CD4-positive, alpha-beta T cell treated with Interleukin-15 for 4 hours (primary cell): Measurements from ENCODE around the gene DCAF8.
A peak's percentile ranks its signal among the peaks of the same experiment; 100 is the strongest.

Experiments
- DNase-seq: peaks from one replicate; pipeline ENCODE4 v3.0.0-alpha.2; 2020; ENCODE audit warnings: low spot score

DCAF8 gene

DNA sequence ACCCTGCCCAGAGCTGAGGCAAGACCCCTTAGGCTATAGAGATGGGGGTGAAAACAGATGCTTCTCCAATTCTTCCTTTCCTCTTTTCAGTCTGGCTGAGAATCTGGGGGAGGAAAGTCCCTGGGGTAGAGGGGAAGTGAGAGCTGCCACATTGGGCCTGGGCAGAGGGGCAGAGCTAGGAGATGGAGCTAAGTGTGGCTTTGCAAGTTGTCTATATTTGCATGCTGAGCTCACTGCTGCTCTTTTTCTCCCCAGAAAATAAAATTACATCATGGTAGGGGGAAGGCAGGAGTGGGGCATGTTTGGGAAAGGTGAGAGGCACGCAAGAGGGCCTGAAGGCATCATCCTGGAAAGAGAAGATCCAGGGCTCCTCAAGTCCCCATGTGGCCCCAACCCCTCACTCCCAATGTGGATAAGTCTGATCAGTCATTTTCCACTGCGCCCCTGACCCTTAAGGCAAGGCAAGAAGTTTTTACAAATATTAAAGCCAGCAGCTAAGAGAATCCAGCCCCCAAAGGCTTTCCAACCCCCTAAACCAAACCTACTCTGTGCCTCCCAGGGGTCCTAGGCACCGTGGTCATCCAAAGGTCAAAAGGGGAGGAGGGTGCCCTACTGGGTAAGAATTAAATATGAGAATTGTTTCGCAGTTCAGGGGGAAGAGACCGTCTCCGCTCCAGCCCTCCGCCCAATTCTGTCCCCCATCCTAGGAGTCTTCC is 57.7 kb downstream of the DCAF8 start:
- peak; percentile 14 for DNase-seq

DNA sequence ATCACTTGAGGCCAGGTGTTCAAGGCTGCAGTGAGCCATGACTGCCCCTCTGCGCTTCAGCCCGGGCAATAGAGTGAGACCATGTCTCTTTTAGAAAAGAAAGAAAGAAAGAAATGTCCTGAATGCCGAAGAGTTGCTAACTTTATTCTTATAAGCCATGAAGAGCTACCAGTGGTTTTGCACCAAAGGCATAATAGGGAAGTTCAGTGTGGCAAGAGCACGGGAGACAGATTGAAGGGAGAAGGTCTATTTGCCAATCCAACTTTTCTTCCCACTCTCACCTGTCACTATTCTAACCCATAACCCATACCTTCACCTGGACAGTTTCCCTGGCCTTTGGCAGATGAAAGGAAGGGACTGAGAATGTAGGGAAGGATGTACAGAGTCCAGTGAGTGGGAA is 61.6 kb downstream of the DCAF8 start:
- DNase-seq, result no peak

DNA sequence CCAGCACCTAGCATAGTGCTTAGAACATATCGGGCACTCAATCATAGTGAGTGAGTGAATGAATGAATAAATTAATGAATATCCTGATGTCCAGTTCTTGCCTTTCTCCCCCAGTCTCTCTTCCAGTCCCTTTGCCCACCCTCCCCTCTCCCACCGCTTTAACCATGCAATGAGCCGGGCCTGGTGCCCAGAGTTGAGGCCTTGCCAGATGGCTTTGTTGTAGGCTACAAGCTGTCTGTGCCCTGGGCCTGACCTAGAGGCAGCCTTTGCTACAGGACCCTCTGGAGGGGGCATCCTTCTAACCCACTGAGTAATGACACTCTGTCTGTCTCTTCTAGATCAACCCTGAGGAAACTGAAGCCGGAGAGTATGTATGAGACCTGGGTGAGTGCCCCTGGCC is 65.1 kb downstream of the DCAF8 start:
- no peak for DNase-seq

DNA sequence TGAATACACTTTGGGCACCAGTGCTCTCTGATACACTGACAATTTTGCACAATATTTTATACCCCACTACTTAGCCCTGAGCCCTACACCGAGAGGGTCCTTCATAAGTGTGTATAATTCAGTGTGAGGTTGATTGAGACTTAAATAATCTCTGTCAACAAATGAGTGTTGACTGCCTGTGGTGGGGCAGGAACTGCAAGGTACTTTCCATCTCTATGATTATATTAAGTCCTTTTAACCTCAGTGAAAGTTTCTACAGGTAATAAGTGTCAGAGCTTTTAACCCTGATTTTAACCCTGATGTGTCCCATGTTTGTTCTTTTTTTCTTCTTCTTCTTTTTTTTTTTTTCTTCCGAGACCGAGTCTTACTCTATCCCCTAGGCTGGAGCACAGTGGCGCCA is 66.2 kb downstream of the DCAF8 start:
- DNase-seq, result no peak

DNA sequence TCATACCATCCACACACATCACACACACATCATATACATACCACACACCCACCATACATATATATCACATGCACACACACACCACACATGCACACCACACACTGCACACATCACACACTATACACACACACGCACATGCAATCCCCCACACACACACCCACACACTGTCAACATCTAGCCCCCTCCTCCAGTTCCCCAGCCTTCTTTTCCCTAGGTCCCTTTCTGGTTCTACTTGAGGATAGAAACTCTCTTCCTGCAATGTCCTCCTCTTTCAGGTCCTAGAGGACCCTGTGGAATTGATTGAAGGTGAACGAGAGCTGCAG is 67.7 kb downstream of the DCAF8 start:
- DNase-seq, result no peak

DNA sequence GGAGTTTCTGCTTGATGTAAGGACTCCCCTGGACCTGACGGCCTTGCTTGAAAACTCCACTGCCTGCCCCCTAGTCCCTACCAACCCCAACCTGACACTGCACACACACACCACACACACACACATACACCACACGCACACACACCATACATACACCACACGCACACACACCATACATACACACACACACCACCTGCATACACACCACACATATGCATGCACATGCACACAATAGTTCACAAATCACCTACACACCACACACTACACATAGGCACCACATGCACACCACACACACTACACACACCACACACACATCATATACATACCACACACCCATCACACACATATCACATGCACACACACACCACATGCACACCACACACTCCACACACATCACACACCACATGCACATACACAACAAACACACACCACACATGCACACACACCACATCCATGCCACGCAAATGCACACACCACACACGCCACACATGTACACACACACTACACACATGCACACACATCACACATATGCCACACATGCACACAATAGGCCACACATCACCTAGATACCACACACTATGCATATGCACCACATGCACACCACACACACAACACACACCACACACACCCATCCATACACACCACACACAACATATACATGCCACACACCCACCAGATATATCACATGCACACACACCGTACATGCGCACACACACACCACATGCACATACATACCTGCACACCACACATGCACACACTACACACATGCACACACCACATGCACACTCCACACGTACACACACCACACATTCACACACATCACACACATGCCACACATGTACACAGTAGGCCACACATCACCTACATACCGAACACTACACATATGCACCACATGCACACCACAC is 68.3 kb downstream of the DCAF8 start:
- no peak for DNase-seq

DNA sequence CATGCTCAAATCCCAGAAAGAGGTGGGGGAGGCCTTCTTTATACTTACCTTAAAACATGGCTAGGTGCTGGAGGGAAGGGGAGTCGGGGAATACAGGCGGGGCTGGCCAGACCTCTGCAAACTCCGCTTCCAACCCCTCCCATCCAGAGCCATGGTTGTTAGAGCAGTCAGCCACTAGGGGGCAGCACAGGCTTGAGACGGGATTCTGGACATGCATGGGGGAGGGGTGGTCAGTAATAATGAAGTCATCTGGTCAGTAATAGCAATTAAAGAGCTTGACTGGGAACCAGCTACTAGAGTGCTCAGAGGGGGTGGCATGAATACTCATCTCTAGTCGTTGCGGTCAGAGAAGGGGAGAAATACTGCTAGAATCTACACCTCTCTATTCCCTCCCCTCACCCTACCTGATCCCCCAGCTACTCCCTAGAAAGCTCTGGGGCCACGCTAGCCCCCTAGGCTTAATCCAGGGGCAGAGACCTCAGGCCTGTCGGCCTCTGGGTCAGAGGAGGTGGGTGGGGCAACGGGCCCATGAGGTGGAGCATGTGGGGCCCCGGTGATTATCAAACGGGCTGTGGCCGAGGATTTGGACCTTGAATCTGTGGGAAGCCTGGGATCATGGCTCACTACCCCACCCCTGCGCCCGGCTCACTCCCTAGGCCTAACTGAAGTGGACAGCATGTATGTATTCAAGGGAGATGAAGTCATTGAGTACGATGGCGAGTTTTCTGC is 69.1 kb downstream of the DCAF8 start:
- peak; percentile 79 for DNase-seq

DNA sequence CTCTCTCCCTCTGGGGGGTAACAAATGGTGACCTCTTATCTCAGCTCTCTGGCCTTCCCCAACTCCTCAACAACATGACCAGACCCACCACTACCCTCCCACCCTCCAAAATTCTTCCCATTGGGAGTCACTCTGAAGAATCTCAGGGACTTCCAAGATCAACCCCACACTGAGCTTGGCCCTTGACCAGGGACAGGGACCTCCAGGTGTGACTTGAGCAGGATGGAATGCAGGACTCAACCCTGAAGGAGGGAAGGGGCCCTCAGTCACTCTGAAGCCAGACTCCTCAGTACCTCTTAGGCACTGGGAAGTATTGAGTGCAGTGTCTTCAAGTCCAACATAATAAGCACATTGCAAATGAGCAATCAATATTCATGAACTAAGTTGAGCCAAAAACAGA is 70.1 kb downstream of the DCAF8 start:
- DNase-seq, result no peak

DNA sequence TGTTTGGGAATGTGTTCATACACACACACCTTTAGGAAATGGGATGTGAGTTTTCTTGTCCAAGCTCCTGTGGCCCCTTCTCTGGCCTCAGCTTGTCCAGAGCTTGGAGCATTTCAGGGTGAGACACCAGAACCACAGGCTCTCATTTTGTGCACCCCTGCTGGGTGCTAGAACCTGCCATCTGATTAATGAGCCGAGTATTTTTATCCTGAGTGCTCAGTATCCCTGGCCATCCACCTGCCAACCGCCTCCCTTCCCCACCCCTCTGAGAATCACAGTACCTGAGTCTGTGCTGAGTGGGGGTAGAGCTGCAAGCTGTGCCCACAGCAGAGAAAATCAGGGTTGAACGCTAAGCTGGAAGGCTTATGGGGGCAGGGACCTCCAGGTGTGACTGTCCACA is 70.6 kb downstream of the DCAF8 start:
- no peak for DNase-seq

DNA sequence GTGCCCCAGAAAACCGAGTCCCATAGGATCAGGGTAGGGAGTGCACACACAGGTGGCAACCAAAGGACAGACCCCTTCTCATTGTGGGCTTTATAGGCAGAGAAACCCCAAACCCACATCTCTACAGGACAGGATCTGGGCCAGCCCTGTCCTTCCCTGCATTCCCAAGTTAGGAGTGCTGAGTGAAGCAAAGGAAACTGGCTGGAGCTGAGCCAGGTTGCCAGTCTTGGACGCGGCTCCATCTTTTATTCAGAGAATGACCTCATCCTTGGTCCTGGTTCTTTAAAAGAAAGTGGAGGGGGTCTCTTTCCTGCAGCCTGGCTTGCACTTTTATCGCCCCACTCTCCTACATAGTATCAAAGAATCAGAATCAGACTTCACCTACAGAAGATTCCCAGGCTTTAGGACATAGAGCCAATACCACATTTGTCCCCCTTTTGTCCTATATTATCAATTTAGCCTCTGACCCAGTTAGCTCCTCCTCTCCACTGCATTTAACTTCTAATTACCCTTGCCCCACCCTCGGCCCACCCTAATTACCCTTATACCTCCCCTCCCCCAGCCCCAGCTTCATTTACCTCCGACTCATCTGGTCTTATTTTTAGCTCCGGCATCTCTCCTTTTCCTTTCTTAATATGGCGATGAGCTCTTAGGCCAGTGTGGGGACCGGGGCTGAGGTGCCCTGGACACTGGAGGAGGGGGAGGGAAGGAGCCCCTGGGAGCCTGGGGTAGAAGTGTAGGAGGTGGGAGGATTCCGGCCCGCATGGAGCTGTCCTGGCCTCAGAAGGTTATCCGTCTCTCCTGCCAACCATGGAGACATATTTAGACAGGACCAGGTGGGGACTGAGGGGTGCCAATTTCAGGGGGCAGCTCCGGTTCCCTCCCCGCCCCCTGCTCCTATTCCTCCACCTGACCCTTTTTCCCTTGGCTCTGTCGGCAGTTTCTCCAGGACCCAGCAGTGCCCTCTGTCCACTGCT is 72.4 kb downstream of the DCAF8 start, which contains the start of gene CASQ1:
CASQ1 (plus strand) TSS at position 927 of the 977 bp plus-strand sequence. CDS start 177 bp downstream, outside the sequence.
- DNase-seq, result no peak

DNA sequence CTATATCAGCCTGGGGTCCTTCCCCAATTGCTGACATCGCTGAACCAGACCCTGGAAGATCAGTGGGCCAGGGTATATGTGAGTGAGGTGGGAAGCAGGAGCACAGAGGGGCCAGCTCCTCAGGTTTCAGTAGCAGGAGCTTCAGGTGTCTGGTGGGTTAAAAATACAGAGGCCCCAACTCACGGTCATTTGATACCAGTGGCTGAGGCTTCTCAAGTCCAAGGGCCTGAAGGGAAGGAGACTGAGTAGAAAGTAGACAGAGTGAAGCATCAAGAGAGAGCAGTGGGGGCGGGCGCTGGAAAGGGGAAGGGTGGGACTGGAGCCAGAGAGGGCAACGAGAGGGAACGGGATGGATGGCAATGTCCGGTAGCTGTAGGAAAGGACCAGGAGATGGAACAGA is 74.0 kb downstream of the DCAF8 start:
- DNase-seq, result no peak

DNA sequence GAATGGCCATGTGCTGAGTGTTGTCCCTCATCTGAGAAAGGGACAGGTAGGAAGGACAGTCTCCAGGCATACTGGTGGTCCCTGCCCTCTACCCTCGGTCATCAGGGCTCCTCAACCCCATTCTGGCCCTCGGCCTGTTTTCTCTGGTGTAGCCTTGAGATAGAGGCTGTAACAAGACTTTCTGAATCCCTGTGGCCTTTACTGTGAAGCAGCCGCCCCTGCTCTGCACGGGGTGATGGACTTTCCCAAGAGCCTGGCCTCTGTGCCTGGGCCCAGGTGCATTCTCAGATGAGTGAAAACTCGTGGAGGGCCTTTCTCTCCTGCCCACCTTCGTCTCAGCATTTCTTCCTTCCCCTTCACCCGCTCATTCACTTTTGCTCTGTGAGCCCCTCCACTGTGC is 74.9 kb downstream of the DCAF8 start:
- DNase-seq, result no peak

DNA sequence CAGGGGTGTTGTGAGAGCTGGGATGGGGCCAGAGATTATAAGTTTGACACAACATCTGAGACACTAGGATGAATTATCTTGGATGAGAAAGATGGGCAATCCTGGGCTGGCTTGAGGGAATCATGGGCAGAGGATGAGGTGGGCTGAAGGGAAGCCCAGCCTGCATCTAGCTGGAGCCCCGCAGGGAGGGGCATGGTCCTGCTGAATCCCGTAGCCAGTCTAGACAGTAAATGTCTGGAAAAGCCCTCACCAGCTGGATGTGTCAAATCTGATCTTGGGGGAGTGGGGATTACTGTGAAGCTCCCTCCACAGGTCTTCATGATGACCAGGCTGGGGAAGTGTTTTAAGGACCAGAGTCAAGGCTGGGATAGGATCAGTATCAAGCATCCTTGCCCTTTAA is 75.6 kb downstream of the DCAF8 start:
- DNase-seq, result no peak

DNA sequence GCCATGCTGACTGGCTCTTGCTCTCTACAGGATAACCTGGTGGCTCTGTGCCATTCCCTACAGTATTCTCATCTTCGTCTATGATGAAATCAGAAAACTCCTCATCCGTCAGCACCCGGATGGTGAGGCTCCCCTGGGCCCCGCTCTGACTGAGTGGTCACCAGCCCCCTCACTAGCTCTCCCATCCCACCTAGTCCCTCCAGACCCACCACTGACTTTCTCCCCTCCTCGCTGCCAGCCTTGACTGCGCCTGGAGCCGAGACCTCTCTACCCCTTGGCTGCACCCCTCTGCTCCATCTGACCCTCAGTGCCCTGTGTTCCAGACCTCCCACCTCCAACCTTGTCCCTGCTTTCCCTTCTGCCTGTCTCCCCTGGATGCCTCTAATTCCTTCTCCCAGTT is 76.1 kb downstream of the DCAF8 start:
- no peak for DNase-seq

DNA sequence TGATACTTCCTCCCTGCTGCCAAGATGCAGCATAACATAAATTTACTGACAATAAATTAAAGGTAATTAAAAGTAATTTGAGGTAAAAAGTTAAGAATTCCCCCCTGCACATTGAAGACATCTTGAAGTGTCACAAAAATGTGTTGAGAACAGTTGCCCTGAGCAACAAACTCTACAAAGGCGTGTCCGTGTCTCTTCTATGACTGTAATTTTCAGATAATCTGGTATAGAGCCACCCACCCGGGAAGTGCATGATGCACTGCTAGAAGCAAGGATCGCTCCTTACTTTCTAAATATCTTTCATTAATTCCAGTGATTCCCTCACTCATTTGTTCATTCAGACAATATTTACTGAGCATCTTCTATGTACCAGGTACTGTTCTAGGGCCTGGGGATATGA is 83.0 kb downstream of the DCAF8 start:
- DNase-seq, result no peak

DNA sequence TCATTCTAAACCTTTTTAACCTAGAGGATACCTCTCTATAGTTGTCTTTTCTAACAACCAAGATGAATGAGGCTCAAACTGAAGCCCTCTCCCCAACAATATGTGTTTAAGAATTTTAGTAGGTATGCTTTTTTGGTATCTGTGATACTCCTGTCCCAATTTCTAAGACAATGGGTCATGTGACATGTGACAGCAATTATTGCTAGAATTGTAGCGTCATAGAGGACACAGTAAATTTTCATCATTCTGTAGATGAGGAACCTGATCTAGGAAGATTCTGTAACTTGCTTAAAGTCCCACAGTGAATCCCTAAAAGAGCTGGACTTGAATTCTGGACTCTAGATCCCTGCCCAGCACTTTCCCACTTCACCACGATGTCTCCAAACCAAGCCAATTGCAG is 83.6 kb downstream of the DCAF8 start:
- no peak for DNase-seq

DNA sequence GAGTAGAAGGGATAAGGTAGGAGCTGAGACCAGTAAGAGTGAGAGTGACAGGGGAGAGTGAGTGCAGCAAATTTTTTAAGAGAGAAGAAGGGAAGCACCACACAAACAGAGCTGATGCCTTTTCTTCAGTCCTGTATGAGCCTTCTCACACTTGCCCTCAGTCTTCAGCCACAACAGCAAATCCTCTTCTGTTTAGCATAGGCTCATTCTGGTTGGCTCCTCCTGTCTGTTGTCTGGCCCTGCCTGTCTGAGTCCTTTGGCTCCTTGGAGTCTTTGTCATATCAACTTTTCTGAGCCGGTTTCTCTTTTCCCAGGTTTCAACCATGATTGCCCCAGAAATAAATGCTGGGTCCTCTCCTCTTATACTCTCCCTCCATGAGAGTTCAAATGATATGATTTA is 84.7 kb downstream of the DCAF8 start:
- DNase-seq, result no peak

DNA sequence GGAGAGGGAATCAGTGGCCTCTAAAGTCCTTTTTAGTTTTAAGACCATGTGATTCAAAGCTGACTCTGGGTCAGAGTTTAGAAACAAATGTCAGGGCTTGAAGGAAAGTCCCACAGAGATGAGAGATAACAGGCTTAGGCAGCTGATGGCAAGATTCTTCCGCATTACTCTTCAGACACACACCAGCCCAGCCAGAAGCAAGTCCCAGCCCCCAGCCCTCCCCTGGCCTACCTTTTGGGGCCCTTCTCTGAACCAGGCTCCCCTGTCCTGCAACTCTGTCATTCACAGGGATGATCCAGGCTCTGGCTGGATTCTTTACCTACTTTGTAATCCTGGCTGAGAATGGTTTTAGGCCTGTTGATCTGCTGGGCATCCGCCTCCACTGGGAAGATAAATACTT is 85.1 kb downstream of the DCAF8 start:
- no peak for DNase-seq

DNA sequence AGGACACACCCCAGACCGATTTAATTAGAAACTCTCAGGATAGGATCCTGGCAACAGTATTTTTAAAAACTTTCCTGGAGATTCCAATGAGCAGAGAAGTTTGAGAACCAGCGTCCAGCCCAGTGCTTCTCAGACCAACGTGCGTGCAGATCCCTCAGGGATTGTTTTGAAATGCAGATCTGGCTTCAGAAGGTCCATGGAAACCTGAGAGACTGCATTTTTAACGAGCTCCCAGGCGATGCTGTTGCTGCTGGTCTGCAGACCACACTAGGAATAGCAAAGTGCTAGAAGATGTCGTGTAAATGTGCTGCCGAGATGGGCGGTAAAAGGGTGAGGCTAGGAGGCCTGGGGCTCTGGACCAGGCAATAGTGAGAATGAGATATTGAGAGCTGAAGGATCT is 90.4 kb downstream of the DCAF8 start:
- DNase-seq, result no peak

DNA sequence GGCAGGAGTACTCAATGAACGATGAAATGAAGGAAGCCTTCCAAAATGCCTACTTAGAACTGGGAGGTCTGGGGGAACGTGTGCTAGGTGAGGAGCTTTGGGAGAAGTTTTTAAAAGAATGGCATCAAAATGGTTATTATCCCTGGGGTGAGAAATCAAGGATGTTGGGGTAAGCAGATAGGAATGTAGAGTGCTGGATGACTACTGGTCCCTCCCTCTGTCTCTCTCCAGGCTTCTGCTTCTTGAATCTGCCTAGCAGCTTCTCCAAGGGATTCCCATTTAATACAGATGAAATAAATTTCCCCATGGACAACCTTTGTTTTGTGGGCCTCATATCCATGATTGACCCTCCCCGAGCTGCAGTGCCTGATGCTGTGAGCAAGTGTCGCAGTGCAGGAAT is 91.0 kb downstream of the DCAF8 start:
- DNase-seq, result no peak

DNA sequence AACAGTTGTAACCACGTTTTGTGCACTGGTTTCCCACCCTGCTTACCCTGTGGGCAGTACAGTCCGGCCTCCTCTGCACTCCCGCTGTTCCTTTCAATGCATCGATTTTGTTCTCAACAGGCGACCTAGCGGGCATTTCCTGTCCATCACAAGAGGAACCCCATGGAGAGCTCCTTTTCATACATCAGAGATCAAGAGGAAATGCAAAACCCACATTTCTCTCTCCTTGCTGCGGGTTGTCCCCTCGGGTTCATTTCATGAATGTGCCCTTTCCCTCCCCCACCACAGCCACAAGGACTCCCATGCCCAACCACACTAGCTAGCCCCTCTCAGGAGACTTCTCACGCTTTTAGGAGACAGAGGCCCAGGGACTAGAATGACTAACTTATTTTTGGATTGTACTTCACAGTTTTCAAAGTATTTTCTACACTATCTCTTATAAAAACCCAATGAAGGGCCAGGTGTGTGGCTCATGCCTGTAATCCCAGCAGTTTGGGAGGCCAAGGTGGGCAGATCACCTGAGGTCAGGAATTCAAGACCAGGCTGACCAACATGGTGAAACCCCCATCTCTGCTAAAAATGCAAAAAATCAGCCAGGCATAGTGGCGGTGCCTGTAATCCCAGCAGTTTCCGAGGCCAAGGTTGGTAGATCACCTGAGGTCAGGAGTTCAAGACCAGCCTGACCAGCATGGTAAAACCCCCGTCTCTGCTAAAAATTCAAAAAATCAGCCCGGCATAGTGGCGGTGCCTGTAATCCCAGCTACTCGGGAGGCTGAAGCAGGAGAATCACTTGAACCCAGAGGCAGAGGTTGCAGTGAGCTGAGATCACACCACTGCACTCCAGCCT is 92.6 kb downstream of the DCAF8 start:
- DNase-seq, result no peak
